Esophagus squamous epithelium (tissue), 5 donors: ENCODE measurements around the gene DROSHA. TPM values are rescaled to one million over a fixed set of nuclear protein-coding genes. Genes with fewer than 3 reads are reported as not detected.
A peak's percentile ranks its signal among the peaks of the same experiment; 100 is the strongest.

Experiments
- DNase-seq: peaks from one replicate; lab custom pipeline; 2025; lab: John Stamatoyannopoulos, UW
- H3K27ac ChIP-seq, 4 donors: fragments of 200-600 bp; sonication (generic); one replicate each; pipeline ENCODE4 v1.5.1; 2016 to 2019; ENCODE audit warnings: mild to moderate bottlenecking in 1 of 4
- H3K27me3 ChIP-seq, 4 donors: fragments of 200-600 bp; sonication (generic); 1 replicate in 3 of 4; 2 replicates in 1 of 4; pipeline versions ENCODE4 v1.5.1 to v1.6.0; 2017 to 2021; ENCODE audit warnings: antibody characterized with exemption in 1 of 4
- H3K36me3 ChIP-seq, 3 donors: fragments of 200-600 bp; sonication (generic); one replicate each; pipeline ENCODE4 v1.5.1; 2016 to 2019
- H3K4me1 ChIP-seq, 3 donors: fragments of 200-600 bp; sonication (generic); one replicate each; pipeline ENCODE4 v1.5.1; 2017 to 2019
- H3K4me3 ChIP-seq, 4 donors: fragments of 200-600 bp; sonication (generic); 1 replicate in 3 of 4; 2 replicates in 1 of 4; pipeline ENCODE4 v1.5.1; 2016 to 2019; ENCODE audit warnings: mild to moderate bottlenecking in 2 of 4, moderate library complexity in 1 of 4
- H3K9me3 ChIP-seq, 3 donors: fragments of 200-600 bp; sonication (generic); one replicate each; pipeline ENCODE4 v1.5.1; 2016 to 2019
- POLR2A ChIP-seq, 4 donors: fragments of 450-650 bp; IDR thresholded peaks; one replicate each; pipeline ENCODE4 v1.6.1; 2017; ENCODE audit warnings: antibody characterized with exemption in 4 of 4, mild to moderate bottlenecking in 4 of 4, moderate library complexity in 3 of 4
- WGBS, 2 donors: methylation state at CpG; one replicate each; pipeline ENCODE4 v1.1.5; 2018; 5-methylcytosine and 5-hydroxymethylcytosine counted together
- intact Hi-C: fragments of 100-400 bp; cut with DNase I; formaldehyde crosslinking; loops from one replicate; pipeline ENCODE4 v1.15.0; 2022
- total RNA-seq, 4 donors: library from RNA; depleted of rRNA; stranded (reverse); fragments of >200 nt; gene quantifications; one replicate each; pipeline ENCODE4 v1.1.0, GENCODE V29; 2016
- TF ChIP-seq, protein P1 (sequence below), 6 experiments: fragments of 450-650 bp in 4 of 6; fragments of 200-600 bp in 2 of 6; sonication (generic) in 2 of 6; IDR thresholded peaks; one replicate each; pipeline ENCODE4 v1.5.1; 2016 to 2019; ENCODE audit warnings: antibody characterized with exemption in 6 of 6, mild to moderate bottlenecking in 4 of 6, moderate library complexity in 4 of 6
- donor health status: DM: yes; HTN: yes; CAD: no.

DROSHA gene
- total RNA-seq, 4 donors from 2014 or later: 26.1 to 36.5 (median 31.8) TPM

- Histone ChIP-seq H3K27me3 (no peaks in the 10 kb centered on the region), H3K4me1 (peaks cover 0 to 19% (median 4%) of the 10 kb centered on the region in 3 donors), H3K36me3 (peaks cover 0 to 87% (median 4%) of the 10 kb centered on the region in 3 donors), H3K9me3 (no peaks in the 10 kb centered on the region), H3K27ac (no peak overlapping the region), H3K4me3 (no peak overlapping the region)
- DNase-seq: no peak
- WGBS, 2 donors: 66 to 76% methylated on average over 6 of the region's 6 CpGs
- TF ChIP-seq, protein P1, sequence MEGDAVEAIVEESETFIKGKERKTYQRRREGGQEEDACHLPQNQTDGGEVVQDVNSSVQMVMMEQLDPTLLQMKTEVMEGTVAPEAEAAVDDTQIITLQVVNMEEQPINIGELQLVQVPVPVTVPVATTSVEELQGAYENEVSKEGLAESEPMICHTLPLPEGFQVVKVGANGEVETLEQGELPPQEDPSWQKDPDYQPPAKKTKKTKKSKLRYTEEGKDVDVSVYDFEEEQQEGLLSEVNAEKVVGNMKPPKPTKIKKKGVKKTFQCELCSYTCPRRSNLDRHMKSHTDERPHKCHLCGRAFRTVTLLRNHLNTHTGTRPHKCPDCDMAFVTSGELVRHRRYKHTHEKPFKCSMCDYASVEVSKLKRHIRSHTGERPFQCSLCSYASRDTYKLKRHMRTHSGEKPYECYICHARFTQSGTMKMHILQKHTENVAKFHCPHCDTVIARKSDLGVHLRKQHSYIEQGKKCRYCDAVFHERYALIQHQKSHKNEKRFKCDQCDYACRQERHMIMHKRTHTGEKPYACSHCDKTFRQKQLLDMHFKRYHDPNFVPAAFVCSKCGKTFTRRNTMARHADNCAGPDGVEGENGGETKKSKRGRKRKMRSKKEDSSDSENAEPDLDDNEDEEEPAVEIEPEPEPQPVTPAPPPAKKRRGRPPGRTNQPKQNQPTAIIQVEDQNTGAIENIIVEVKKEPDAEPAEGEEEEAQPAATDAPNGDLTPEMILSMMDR (IDR thresholded peaks at IDR 0.05): no peak
- no peak for TF ChIP-seq POLR2A (IDR thresholded peaks at IDR 0.05)
- intact Hi-C loops: no loop called here
Observed at GRCh38 chr5:31415009-31415923, 116.6 kb downstream of the DROSHA start.

DNA sequence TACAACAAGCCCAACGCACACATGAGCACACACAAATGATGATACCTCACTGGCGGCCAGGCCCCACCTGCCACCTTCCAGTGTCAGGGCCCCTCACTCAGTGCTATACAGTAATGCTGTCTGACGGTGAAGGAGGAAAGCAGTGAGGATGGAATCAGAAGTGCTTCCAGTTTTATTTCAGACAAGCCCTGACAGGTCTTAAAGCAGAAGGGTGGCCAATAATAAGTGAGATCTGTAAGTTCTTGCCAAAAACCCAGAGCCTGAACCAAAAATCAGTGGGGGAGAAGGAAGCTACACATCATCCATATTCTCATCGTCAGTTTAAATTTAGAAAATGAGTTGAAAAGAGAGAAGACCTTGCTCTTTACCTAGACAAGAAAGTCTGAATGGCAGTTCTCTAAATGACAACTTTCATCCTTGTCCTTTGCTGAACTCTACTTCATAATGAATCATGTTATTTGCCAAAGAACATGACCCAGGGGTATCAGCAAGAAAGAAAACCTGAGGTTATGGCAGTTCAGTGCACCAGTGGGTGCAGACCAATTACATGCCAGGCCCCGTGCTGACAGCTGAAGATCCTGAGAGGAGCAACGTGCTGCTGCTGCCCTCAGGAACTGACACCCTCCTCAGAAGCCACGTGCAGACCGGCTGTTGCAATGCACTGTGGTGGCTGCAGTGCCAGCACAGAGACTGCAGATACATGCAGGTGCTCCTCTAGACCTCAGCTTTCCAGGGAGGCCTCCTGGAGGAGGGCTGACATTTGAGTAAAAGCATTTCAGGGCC lies 118.7 kb downstream of the DROSHA start:
- intact Hi-C loops: no loop called here
- peaks cover 0 to 86% (median 6%) of the 10 kb centered on the region in 3 donors for H3K36me3 ChIP-seq
- no peak for DNase-seq
- no peak overlapping the region for H3K4me3 ChIP-seq
- 42 to 50% methylated on average over 6 of the region's 8 CpGs for WGBS, 2 donors
- peak overlapping the region in 2 of 4 donors; percentile 12 to 15 for H3K27ac ChIP-seq
- TF ChIP-seq, protein P1 (IDR thresholded peaks at IDR 0.05): no peak
- no peak for TF ChIP-seq POLR2A (IDR thresholded peaks at IDR 0.05)
- no peaks in the 10 kb centered on the region for H3K9me3 ChIP-seq
- H3K27me3 ChIP-seq: no peaks in the 10 kb centered on the region
- H3K4me1 ChIP-seq: peaks cover 4 to 32% (median 9%) of the 10 kb centered on the region in 3 donors

DNA sequence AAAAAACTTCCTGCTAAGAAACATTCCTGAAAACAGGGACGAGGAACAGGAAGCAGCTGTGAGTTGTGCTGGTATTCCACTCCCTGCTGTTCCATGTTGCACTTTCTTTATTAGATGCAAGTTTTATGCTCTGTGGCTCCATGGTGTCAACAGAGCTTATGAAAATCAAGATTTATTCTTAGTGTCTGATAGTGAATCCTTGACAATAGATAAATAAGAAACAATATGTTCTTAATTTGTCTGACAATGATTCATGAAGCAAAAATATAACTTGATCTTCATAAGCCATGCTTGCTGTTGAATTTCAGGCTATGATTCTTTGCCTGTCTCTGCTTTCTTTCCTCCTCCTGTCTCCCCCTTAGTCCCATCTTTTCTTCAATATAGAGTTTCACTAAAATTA lies 119.6 kb downstream of the DROSHA start:
- no peaks in the 10 kb centered on the region for H3K9me3 ChIP-seq

GRCh38 chr5:31410089-31410488 lies 121.8 kb downstream of the DROSHA start:
- TF ChIP-seq, protein P1 (IDR thresholded peaks at IDR 0.05): no peak
- no peak for TF ChIP-seq POLR2A (IDR thresholded peaks at IDR 0.05)
- intact Hi-C loops: no loop called here

More for the DNA sequence above, 119.6 kb downstream of the DROSHA start:
- TF ChIP-seq, protein P1 (IDR thresholded peaks at IDR 0.05): no peak
- no peak for TF ChIP-seq POLR2A (IDR thresholded peaks at IDR 0.05)
- no peak overlapping the region for H3K4me3 ChIP-seq
- no peak for DNase-seq
- no peak overlapping the region for H3K27ac ChIP-seq
- no peaks in the 10 kb centered on the region for H3K27me3 ChIP-seq
- H3K4me1 ChIP-seq: peaks cover 4 to 32% (median 9%) of the 10 kb centered on the region in 3 donors
- intact Hi-C loops: no loop called here
- 61 to 63% methylated on average over 1 of the region's 1 CpG for WGBS, 2 donors
- peaks cover 0 to 86% (median 6%) of the 10 kb centered on the region in 3 donors for H3K36me3 ChIP-seq

More at GRCh38 chr5:31410089-31410488, 121.8 kb downstream of the DROSHA start:
- DNase-seq: no peak
- Histone ChIP-seq H3K4me3 (no peak overlapping the region), H3K9me3 (no peaks in the 10 kb centered on the region), H3K36me3 (peaks cover 3 to 86% (median 6%) of the 10 kb centered on the region in 3 donors), H3K27me3 (no peaks in the 10 kb centered on the region), H3K4me1 (peaks cover 4 to 32% (median 9%) of the 10 kb centered on the region in 3 donors), H3K27ac (no peak overlapping the region)
- 91 to 94% methylated on average over 5 of the region's 5 CpGs for WGBS, 2 donors
